Nephron progenitor cell (in vitro differentiated cells): ENCODE measurements around the gene CWC22.
"Not testable (repeated sequence)": the region's sequence is repeated elsewhere in the genome, so short reads cannot be mapped to it uniquely, and the experiment has no call there.

Experiments used
- DNase-seq: peaks from one replicate; pipeline ENCODE4 v3.0.0; 2021
- H3K27ac Mint-ChIP-seq: 2 replicates; pipeline ENCODE4 v1.8.0; 2021; ENCODE audit warnings: mild to moderate bottlenecking, moderate library complexity, mixed read lengths
- H3K27me3 Mint-ChIP-seq: 2 replicates; pipeline ENCODE4 v1.8.0; 2021; ENCODE audit warnings: mild to moderate bottlenecking, low read depth, mixed read lengths; ENCODE audit not compliant: poor library complexity
- H3K36me3 Mint-ChIP-seq: 2 replicates; pipeline ENCODE4 v1.8.0; 2021; ENCODE audit warnings: low read depth, mixed read lengths
- H3K4me1 Mint-ChIP-seq: 2 replicates; pipeline ENCODE4 v1.8.0; 2021; ENCODE audit warnings: mixed read lengths
- H3K4me3 Mint-ChIP-seq: 2 replicates; pipeline ENCODE4 v1.8.0; 2021; ENCODE audit warnings: mild to moderate bottlenecking, moderate library complexity, mixed read lengths
- H3K9me3 Mint-ChIP-seq: 2 replicates; pipeline ENCODE4 v1.8.0; 2021; ENCODE audit warnings: mild to moderate bottlenecking, moderate library complexity, mixed read lengths
- TF ChIP-seq, protein P1 (sequence below): fragments of 200-600 bp; sonication (generic); IDR thresholded peaks from 2 replicates; pipeline ENCODE4 v1.5.0; 2021; ENCODE audit warnings: antibody characterized with exemption

Gene CWC22

DNA sequence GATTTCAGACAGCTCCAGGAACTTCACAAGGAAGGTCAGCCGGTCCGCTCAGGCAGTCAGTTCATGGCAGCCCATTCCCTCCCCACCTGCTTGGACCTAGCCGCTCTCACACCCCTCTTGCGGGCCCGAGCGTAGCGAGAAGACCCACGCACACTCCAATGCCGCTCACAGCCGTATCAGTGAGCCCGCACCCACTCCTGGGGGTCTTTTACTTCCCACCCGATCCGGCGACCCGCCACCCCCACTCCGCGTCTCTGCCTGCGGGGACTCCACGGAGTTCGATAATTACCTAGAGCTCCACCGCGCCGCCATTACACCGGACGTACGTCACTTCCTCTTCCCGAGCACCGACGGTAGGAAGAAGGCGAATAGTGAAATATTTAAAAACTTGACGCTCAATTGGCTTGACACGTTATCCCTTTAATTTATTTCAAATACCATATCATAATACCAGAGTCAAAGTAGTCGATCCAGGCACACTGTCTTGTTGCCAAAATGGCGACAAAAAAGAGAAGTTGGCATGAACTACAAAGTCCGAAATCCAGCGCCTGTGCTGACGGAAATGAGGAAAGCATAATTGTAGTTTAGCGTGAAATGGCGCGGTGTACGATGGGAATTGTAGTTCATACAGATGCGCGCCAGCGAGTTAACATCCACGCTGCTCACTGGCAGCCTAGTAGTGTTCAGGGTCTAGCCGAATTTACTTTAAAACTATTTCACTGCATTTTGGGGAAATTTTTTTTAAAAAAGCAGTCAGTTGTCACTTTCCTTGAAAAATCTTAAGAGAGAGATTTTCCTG is at the start of gene CWC22:
TSS of gene CWC22 (minus strand) at position 517 of the 799 bp plus-strand sequence. CDS start 13,956 bp downstream, outside the sequence.
- Mint-ChIP-seq H3K36me3 (peaks cover 9% of the 10 kb centered on the region), H3K27me3 (peaks cover 15% of the 10 kb centered on the region), H3K4me1 (peaks cover 21% of the 10 kb centered on the region), H3K27ac (peak within 1 kb of the TSS; percentile 99), H3K9me3 (no peaks in the 10 kb centered on the region), H3K4me3 (peak within 1 kb of the TSS; percentile 96)
- TF ChIP-seq, protein P1, sequence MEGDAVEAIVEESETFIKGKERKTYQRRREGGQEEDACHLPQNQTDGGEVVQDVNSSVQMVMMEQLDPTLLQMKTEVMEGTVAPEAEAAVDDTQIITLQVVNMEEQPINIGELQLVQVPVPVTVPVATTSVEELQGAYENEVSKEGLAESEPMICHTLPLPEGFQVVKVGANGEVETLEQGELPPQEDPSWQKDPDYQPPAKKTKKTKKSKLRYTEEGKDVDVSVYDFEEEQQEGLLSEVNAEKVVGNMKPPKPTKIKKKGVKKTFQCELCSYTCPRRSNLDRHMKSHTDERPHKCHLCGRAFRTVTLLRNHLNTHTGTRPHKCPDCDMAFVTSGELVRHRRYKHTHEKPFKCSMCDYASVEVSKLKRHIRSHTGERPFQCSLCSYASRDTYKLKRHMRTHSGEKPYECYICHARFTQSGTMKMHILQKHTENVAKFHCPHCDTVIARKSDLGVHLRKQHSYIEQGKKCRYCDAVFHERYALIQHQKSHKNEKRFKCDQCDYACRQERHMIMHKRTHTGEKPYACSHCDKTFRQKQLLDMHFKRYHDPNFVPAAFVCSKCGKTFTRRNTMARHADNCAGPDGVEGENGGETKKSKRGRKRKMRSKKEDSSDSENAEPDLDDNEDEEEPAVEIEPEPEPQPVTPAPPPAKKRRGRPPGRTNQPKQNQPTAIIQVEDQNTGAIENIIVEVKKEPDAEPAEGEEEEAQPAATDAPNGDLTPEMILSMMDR, result no peak
- DNase-seq, result peak; percentile 80

DNA sequence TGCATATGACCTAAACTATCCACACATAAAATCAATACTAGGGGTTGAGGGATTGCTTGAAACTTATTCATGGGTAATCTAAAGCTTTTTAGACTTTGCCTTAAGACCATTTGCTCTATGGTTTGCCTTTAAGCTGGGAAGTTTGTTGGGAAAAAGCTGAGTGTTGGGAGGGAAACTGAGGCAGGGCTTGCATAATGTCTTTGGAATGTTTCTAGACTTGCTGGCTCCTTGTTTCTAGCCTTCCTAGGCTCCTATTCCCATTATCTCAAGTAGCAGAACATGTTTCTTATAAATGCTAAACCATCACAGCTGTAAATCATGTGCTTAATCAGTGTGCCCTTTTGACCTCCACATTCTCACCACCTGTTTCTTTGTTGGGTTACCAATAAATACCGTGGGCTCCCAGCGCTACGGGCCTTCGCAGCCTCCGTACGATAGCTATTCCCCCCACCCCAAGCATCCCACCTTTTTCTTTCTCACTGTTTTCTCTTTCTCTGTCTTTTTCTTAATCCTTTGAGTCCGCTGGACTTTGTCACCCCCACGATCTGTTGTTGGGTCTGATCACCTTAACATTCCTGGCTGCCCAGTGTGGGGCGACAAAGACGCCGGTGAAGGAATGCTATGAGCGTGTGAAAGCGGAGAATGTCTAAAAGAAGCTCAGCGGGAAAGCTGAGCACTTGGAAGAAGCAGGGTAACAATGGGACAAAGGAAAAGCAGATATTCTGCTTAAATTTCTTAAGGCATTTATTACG is 49.4 kb upstream of the CWC22 start:
- DNase-seq, result peak; percentile 8
- TF ChIP-seq, protein P1, result no peak
- Mint-ChIP-seq H3K4me3 (no peak overlapping the region), H3K27ac (no peak overlapping the region), H3K9me3 (peaks cover 4% of the 10 kb centered on the region), H3K36me3 (no peaks in the 10 kb centered on the region), H3K4me1 (peaks cover 10% of the 10 kb centered on the region), H3K27me3 (no peaks in the 10 kb centered on the region)

DNA sequence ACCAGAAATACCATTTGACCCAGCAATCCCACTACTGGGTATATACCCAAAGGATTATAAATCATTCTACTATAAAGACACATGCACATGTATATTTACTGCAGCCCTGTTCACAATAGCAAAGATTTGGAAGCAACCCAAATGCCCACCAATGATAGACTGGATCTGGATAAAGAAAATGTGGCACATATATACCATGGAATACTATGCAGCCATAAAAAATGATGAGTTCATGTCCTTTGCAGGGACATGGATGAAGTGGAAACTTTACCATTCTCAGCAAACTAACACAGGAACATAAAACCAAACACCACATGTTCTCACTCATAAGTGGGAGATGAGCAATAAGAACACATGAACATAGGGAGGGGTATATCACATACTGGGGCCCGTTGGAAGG is 47.5 kb upstream of the CWC22 start:
- H3K36me3 Mint-ChIP-seq, H3K9me3 Mint-ChIP-seq, H3K4me1 Mint-ChIP-seq, H3K27ac Mint-ChIP-seq, DNase-seq, H3K4me3 Mint-ChIP-seq, H3K27me3 Mint-ChIP-seq: not testable (repeated sequence)

DNA sequence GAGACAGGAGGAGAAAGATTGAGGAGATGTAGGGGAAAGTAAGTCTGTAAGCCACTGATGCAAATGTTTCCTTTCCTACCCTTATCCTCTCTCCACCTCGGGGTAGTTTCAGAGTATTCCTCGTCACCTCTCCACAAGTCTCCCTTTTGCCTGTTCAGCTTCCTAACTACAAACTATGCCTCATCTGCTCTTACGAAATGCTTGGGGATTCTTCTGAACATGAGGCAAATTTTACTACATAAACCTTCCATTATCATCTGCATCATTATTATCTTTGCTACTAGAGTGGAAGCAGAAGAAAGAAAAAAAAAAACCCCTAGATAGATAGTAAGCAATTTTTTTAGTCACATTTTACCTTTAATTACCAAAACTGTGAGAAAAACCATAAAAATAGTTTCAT is 43.1 kb upstream of the CWC22 start:
- Mint-ChIP-seq H3K9me3 (peaks cover 4% of the 10 kb centered on the region), H3K27ac (no peak overlapping the region), H3K27me3 (no peaks in the 10 kb centered on the region), H3K4me3 (no peak overlapping the region), H3K4me1 (no peaks in the 10 kb centered on the region), H3K36me3 (no peaks in the 10 kb centered on the region)
- no peak for DNase-seq
- TF ChIP-seq, protein P1, result no peak

DNA sequence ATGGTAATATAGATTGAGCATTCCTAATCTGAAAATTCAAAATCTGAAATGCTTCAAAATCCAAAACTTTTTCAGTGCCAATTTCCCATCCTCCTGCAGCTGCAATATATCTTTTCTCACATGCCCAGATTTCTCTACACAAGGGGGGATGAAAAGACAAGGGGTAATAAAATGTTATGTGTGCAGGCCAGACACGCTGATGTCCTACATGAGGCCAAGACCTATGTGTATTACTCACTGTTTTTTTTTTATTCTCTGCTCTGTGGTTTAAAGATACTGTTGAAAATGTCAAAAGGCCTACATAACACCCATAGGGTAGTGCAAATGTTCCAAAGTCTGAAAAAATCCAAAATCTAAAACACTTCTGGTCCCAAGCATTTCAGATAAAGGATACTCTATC is 41.2 kb upstream of the CWC22 start:
- no peak for DNase-seq
- Mint-ChIP-seq H3K27me3 (no peaks in the 10 kb centered on the region), H3K4me1 (no peaks in the 10 kb centered on the region), H3K9me3 (no peaks in the 10 kb centered on the region), H3K27ac (no peak overlapping the region), H3K36me3 (no peaks in the 10 kb centered on the region), H3K4me3 (no peak overlapping the region)
- TF ChIP-seq, protein P1, result no peak

DNA sequence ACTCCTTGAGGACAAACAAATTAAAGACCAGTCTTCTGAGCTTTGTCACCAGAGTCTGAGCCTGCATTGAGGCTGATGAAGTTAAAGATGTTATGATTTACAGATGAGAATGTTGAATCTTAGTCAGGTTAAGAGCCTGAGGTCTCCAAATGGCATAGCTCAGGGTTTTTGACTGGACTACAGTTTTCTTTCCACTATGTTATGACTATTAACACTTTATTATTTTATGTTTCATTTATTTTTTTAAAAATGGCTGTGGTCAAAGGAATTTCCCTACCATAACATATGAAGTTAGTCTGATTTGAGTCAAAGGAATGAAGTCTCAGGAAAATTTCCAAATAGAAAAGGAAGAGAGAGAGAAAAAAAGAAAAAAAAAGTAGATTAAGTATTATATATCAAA is 39.7 kb upstream of the CWC22 start:
- Mint-ChIP-seq H3K27me3 (no peaks in the 10 kb centered on the region), H3K4me1 (no peaks in the 10 kb centered on the region), H3K9me3 (no peaks in the 10 kb centered on the region), H3K36me3 (no peaks in the 10 kb centered on the region), H3K4me3 (no peak overlapping the region), H3K27ac (no peak overlapping the region)
- no peak for DNase-seq
- TF ChIP-seq, protein P1, result no peak
